ENCODE results near the gene RBBP9. TPM values are rescaled to one million over a fixed set of nuclear protein-coding genes. Genes with fewer than 3 reads are reported as not detected.

Gene RBBP9
- total and polyA plus RNA-seq, 2 experiments from 2014 or later = 8.0 to 22.5 TPM

DNA sequence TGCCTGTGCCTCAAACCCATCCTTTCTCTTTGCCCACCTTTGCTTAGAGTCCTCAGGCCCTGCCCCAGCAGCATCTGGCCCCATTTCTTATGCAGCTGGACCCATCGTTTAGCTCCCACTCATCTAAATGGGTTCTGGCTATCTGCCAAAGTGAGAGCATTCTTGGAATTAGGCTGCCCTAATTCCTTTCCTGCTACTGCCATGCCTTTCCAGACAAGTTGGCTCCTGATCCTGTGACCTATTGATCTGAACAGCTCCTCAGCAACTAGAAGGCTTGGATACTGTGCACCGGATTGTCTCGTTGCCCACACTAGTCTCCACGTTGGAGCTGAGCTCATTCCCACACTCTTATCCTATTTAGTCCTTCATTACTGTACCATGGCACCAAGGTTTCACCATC, 53.1 kb downstream of the RBBP9 start:
- Histone ChIP-seq H2AFZ (no peak overlapping the region), H3K79me2 (no peaks in the 10 kb centered on the region), H3K27ac (no peak overlapping the region), H3K4me2 (no peak overlapping the region), H3K4me3 (no peak overlapping the region), H3K36me3 (replicated peaks; ENCODE audit: insufficient read depth, low read depth) (no peaks in the 10 kb centered on the region), H3K9me2 (replicated peaks; ENCODE audit: insufficient read depth) (no peaks in the 10 kb centered on the region), H3K4me1 (ENCODE audit: insufficient read depth) (no peaks in the 10 kb centered on the region), H4K20me1 (ENCODE audit: insufficient read depth, poor library complexity, severe bottlenecking) (no peaks in the 10 kb centered on the region), H3K27me3 (no peaks in the 10 kb centered on the region), H3K9me3 (ENCODE audit: low read depth) (no peaks in the 10 kb centered on the region)
- DNase-seq (ENCODE audit: low spot score) = no peak
- WGBS (ENCODE audit: low lambda C conversion rate, missing lambda C conversion rate) = 58% methylated on average over 4 of the region's 4 CpGs
- TF ChIP-seq, protein P1, sequence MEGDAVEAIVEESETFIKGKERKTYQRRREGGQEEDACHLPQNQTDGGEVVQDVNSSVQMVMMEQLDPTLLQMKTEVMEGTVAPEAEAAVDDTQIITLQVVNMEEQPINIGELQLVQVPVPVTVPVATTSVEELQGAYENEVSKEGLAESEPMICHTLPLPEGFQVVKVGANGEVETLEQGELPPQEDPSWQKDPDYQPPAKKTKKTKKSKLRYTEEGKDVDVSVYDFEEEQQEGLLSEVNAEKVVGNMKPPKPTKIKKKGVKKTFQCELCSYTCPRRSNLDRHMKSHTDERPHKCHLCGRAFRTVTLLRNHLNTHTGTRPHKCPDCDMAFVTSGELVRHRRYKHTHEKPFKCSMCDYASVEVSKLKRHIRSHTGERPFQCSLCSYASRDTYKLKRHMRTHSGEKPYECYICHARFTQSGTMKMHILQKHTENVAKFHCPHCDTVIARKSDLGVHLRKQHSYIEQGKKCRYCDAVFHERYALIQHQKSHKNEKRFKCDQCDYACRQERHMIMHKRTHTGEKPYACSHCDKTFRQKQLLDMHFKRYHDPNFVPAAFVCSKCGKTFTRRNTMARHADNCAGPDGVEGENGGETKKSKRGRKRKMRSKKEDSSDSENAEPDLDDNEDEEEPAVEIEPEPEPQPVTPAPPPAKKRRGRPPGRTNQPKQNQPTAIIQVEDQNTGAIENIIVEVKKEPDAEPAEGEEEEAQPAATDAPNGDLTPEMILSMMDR (IDR thresholded peaks at IDR 0.05; ENCODE audit: poor library complexity) = no peak
- TF ChIP-seq EZH2 (IDR thresholded peaks at IDR 0.05; ENCODE audit: borderline replicate concordance) (no peak), EZH2phosphoT487 (IDR thresholded peaks at IDR 0.05; ENCODE audit: low read depth, severe bottlenecking, unreplicated experiment) (no peak)

DNA sequence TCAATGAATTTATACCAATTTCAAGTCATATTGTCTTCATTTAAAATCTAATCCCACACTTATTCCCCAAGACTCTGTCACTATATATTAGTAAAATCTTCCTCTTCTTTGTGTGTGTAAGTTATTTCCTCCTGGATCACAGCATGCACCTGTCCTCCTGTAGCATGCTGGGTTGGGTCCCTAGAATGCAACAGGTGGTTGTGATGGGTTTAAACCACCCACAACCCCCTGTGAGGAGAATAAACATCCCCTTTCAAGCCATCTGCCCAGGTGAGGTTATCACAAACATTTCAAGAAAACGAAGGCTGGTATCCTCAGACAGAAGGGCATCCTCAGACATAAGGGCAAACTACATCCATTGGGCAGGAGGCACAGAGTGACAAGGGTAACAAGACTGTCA, 56.6 kb downstream of the RBBP9 start:
- 0% methylated on average over 1 of the region's 1 CpG for WGBS (ENCODE audit: low lambda C conversion rate, missing lambda C conversion rate)
- H3K4me3 ChIP-seq = no peak overlapping the region
- no peak overlapping the region for H2AFZ ChIP-seq
- H3K36me3 ChIP-seq (replicated peaks; ENCODE audit: insufficient read depth, low read depth) = no peaks in the 10 kb centered on the region
- no peaks in the 10 kb centered on the region for H3K9me3 ChIP-seq (ENCODE audit: low read depth)
- H3K9me2 ChIP-seq (replicated peaks; ENCODE audit: insufficient read depth) = no peaks in the 10 kb centered on the region
- no peak overlapping the region for H3K27ac ChIP-seq
- H4K20me1 ChIP-seq (ENCODE audit: insufficient read depth, poor library complexity, severe bottlenecking) = no peaks in the 10 kb centered on the region
- TF ChIP-seq, protein P1 (IDR thresholded peaks at IDR 0.05; ENCODE audit: poor library complexity) = no peak
- no peak for TF ChIP-seq EZH2phosphoT487 (IDR thresholded peaks at IDR 0.05; ENCODE audit: low read depth, severe bottlenecking, unreplicated experiment)
- TF ChIP-seq EZH2 (IDR thresholded peaks at IDR 0.05; ENCODE audit: borderline replicate concordance) = no peak
- H3K27me3 ChIP-seq = no peaks in the 10 kb centered on the region
- DNase-seq (ENCODE audit: low spot score) = no peak
- H3K4me1 ChIP-seq (ENCODE audit: insufficient read depth) = no peaks in the 10 kb centered on the region
- no peaks in the 10 kb centered on the region for H3K79me2 ChIP-seq
- H3K4me2 ChIP-seq = no peak overlapping the region

DNA sequence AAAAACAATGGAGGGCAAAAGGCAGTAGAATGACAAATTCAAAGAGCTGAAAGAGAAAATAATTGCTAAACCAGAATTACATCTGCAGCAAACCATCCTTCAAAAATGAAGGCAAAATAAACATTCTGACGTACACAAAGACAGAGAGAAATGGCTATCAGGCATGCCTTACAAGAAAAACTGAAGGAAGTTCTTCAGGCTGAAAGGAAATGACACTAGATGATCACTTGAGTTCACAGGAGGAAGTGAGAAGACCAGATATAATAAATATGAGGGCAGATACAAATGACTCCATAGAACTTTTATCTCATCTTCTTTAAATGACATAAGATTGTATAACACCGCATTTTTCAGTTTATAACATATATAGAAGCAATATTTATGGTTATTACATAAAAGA, 60.2 kb downstream of the RBBP9 start:
- Histone ChIP-seq H3K27ac (no peak overlapping the region), H2AFZ (no peak overlapping the region), H3K9me3 (ENCODE audit: low read depth) (no peaks in the 10 kb centered on the region), H4K20me1 (ENCODE audit: insufficient read depth, poor library complexity, severe bottlenecking) (no peaks in the 10 kb centered on the region), H3K4me1 (ENCODE audit: insufficient read depth) (no peaks in the 10 kb centered on the region), H3K79me2 (no peaks in the 10 kb centered on the region), H3K9me2 (replicated peaks; ENCODE audit: insufficient read depth) (no peaks in the 10 kb centered on the region), H3K4me2 (no peak overlapping the region), H3K4me3 (no peak overlapping the region), H3K27me3 (no peaks in the 10 kb centered on the region), H3K36me3 (replicated peaks; ENCODE audit: insufficient read depth, low read depth) (no peaks in the 10 kb centered on the region)
- DNase-seq (ENCODE audit: low spot score) = no peak
- no peak for TF ChIP-seq EZH2phosphoT487 (IDR thresholded peaks at IDR 0.05; ENCODE audit: low read depth, severe bottlenecking, unreplicated experiment)
- no peak for TF ChIP-seq EZH2 (IDR thresholded peaks at IDR 0.05; ENCODE audit: borderline replicate concordance)
- TF ChIP-seq, protein P1 (IDR thresholded peaks at IDR 0.05; ENCODE audit: poor library complexity) = no peak
- WGBS (ENCODE audit: low lambda C conversion rate, missing lambda C conversion rate) = 90% methylated on average over 2 of the region's 2 CpGs

MicroRNAs encoded within 50 kb of the gene (microRNA counts, 767-probe panel; counts per million panel counts)
- microRNA hsa-miR-3192 = not detected

Small RNA genes within 50 kb of the gene (microRNA-seq; reads per million reads assigned to microRNA genes)
- not detected for gene MIR3192

Small RNA genes within 50 kb of the gene (small RNA-seq; reads per million reads assigned to genes)
- not detected for gene MIR3192

Other genes with a start within 250 kb of the RBBP9 start
- 16.7 and 22.4 TPM in 2 replicates for gene ZNF133, start 208.7 kb downstream of the RBBP9 start, total RNA-seq
- 10.8 and 10.9 TPM in 2 replicates for gene ZNF133, start 208.7 kb downstream of the RBBP9 start, polyA plus RNA-seq
- gene DZANK1, start 30.2 kb downstream of the RBBP9 start, total RNA-seq = 1.1 and 1.8 TPM in 2 replicates
- 2.0 and 2.2 TPM in 2 replicates for gene DZANK1, start 30.2 kb downstream of the RBBP9 start, polyA plus RNA-seq
- gene POLR3F, start 29.8 kb downstream of the RBBP9 start, total RNA-seq = 7.7 and 10.8 TPM in 2 replicates
- 4.0 and 9.1 TPM in 2 replicates for gene POLR3F, start 29.8 kb downstream of the RBBP9 start, polyA plus RNA-seq
- 47.7 and 49.9 TPM in 2 replicates for gene SEC23B, start 10.7 kb upstream of the RBBP9 start, total RNA-seq
- gene SEC23B, start 10.7 kb upstream of the RBBP9 start, polyA plus RNA-seq = 43.0 and 50.4 TPM in 2 replicates
- 125 and 144 TPM in 2 replicates for gene SMIM26, start 70.2 kb upstream of the RBBP9 start, total RNA-seq
- 131 and 132 TPM in 2 replicates for gene SMIM26, start 70.2 kb upstream of the RBBP9 start, polyA plus RNA-seq
- gene DTD1, start 90.8 kb upstream of the RBBP9 start, total RNA-seq = 33.2 and 40.1 TPM in 2 replicates
- 30.1 and 32.9 TPM in 2 replicates for gene DTD1, start 90.8 kb upstream of the RBBP9 start, polyA plus RNA-seq